ENCODE data around the gene CADM3.
A peak's percentile ranks its signal among the peaks of the same experiment; 100 is the strongest.

Gene CADM3

DNA sequence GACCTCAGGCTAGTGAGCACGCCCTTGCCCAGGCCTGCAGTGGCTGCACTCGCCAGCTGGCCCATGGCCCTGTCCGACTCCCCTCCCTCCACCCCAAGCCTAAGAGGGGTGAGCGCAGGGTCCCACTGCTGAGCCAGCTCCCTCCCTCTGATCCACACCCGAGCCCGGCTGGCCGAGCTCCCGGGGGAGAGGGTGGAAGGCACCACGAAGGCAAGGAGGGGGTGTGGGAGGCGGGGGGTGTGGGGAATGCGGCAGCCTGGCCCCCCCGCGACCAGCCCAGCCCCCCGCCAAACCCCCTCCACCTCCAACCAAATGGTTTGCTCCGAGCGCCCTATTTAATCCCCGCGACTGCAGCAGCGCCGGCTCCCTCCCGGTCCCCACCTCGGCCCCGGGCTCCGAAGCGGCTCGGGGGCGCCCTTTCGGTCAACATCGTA is at the start of gene CADM3:
TSS of gene CADM3 (plus strand) at position 362 of the 434 bp plus-strand sequence. CDS start 151 bp downstream, outside the sequence.
- DNase-seq: no peak

- DNase-seq: no peak
These were observed 49.3 kb upstream of the CADM3 start for GRCh38 chr1:159122005-159122621.

DNA sequence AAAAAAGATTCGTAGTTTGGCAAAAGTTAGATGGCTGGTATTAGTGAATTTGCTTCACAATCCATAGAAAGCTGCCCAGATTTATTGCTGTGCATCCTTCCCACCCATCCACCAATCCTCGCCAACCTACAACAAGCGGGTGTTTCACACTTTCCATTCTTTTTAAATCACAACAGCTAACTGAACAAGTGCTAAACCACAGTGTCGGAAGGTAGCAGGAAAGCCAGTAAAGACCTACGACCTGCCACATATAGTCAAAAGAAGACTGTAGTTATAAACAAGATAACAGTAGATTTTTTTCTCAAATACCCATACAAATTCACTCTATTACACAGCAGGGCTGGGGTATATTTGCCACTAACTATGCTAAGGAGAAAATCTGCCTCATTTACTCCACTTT is 47.8 kb upstream of the CADM3 start:
- DNase-seq: no peak

DNA sequence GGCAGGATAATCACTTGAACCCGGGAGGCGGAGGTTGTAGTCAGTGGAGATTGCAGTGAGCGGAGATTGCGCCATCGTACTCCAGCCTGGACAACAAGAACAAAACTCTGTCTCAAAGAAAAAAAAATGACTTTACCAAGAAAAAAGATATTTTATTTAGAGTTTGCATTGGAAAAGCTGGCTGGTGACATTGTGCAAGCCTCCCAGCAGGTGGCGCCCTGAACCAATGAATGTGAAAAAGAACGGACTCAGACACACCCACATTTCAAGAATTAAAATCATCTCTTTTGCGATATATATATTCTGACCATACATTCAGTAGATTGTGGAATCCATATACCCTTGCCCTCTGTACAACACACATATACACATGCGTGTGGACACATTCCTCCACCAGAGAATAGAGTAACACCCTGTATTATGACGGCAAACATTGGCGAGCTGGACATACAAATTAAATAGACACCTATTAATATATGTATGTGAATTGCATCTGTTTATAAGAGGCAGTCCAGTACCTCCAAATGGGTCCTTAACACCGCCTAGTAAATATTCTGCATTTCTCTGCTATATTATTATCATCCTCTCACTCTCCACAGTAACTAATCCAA is 39.0 kb upstream of the CADM3 start:
- peak; percentile 84 for DNase-seq

DNA sequence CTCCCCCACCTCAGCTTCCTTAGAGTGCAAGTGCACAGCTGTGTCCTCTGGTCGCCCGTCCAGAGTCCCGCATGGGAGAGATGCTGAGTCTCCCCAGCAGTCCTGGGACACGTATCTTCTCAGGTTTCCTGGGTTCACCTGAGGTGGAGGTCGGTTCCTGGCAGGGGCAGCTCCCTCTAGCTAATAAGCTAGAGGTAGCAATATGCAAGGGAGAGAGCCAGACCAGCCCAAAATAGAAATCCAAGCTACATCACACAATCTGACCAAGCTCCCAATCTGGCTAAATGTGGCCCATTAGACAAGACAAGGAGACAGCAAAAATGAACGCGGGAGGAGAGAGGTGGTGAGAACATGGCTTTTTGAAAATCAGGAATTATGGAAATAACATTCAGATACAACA is 30.9 kb upstream of the CADM3 start:
- DNase-seq: no peak

DNA sequence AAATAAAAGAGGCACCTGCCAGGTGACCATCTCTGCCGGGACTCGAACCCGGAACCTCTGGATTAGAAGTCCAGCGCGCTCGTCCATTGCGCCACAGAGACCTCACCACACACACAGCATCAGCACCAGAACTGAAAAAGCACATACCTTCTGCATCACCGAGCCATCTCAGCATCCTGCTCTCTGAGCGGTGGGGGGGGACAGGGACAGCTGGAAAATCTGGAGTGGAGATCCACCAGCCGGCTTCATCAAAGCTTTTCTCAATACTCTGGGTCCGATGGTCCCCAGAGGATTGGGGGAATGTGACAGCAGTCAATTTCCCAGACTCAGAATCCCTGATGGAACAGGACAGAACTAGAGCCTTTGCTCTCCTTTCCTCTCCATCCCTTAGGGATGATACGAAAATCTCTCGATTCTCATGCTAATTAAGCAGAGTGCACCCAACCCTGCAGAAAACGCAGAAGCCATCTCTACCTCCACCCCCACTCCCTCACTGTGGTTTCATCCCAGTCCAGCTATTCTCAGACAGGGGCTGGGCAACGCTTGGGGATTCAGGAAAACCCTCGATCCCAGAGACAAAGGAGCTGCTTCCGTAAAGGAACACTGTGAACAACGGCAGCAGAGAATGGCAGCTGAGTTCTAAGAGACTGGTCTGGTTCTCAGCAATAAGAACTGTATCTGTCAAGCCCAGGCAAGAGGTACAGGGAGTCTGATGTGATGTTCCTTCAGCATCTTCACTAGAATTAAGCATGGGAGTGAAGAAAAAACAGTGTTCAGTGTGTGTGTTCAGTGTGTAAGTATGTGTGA is 29.6 kb upstream of the CADM3 start:
- peak; percentile 23 for DNase-seq

GRCh38 chr1:159142391-159142663 is 29.1 kb upstream of the CADM3 start:
- DNase-seq: no peak

GRCh38 chr1:159142726-159143510 is 28.5 kb upstream of the CADM3 start:
- no peak for DNase-seq

DNA sequence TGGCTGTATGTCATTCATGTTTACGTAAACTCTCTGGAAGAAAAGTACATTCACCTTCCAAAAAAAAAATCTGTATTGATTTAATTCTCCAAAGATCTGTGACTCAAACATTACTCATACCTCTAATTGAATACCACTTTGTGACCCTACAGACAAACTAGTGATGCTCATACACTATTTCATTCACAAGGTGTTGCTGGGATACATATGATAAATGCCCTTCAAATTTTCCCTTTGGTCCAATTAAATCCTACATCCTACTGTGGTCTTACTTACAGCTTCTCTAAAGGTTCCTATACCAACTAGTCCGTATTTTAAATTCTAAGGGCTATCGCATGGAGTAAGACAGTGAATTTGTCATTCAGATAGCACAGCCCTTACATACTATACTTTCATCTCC is 26.8 kb upstream of the CADM3 start:
- DNase-seq: no peak

- no peak for DNase-seq
These were observed 24.4 kb upstream of the CADM3 start for GRCh38 chr1:159146980-159147379.

DNA sequence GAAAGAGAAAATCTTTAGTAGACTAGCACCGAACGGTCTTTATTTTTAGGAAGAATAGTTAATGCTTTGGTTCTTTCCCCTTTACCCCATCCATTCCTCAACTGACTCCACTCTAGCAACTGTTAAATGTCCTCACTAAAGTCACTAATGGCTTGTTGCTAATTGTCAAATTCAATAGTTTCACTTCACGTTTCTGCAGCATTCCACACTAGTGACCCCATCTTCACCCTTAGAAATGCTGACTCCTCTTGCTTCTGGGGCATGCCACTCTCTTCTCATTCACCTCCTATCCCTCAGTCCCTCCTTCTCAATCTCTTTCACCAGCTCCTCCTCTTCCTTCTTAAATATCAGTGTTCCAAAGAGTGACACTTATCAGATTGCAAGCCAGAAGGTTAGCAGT is 19.4 kb upstream of the CADM3 start:
- DNase-seq: no peak

GRCh38 chr1:159161001-159161718 is 10.3 kb upstream of the CADM3 start:
- DNase-seq: peak; percentile 78

DNA sequence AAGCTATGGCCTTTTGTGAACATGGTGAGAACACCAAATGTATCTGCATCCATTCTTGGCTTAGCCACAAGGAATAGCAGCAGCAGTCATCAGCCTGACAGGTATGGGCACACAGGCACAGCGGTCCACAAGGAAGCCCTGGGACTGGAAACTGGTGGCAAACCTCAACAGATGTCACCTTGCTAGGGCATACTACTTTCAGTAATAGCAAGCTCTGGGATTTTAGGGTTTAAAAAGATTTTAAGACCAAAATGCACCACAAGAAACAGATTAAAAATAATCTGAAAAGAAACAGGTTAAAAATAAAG is 9.7 kb upstream of the CADM3 start:
- DNase-seq: no peak

GRCh38 chr1:159162516-159163265 is 8.7 kb upstream of the CADM3 start:
- DNase-seq: no peak

- DNase-seq: no peak
These were observed 7.7 kb upstream of the CADM3 start for GRCh38 chr1:159163614-159164228.

DNA sequence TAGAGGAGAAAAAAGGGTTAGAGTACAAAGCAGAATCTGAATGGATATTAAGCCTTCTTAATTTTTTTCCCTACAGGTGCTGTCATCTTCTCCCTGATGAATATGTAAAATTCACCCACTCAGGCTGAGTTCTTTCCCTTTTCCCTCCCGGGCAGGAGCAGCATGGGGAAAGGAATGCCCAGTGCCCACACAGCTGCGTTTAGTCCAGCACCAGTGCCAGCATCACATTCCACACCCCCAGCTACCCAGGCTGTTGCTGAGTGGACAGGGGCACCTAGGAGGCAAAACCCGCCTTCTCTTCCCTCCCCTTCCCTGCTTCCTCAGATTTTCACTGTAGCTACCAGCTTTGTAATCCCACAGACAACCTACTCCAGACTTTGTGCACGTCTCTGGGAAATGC is 3.4 kb upstream of the CADM3 start:
- DNase-seq: no peak

GRCh38 chr1:159170639-159171038 is 776 bp upstream of the CADM3 start:
- no peak for DNase-seq

DNA sequence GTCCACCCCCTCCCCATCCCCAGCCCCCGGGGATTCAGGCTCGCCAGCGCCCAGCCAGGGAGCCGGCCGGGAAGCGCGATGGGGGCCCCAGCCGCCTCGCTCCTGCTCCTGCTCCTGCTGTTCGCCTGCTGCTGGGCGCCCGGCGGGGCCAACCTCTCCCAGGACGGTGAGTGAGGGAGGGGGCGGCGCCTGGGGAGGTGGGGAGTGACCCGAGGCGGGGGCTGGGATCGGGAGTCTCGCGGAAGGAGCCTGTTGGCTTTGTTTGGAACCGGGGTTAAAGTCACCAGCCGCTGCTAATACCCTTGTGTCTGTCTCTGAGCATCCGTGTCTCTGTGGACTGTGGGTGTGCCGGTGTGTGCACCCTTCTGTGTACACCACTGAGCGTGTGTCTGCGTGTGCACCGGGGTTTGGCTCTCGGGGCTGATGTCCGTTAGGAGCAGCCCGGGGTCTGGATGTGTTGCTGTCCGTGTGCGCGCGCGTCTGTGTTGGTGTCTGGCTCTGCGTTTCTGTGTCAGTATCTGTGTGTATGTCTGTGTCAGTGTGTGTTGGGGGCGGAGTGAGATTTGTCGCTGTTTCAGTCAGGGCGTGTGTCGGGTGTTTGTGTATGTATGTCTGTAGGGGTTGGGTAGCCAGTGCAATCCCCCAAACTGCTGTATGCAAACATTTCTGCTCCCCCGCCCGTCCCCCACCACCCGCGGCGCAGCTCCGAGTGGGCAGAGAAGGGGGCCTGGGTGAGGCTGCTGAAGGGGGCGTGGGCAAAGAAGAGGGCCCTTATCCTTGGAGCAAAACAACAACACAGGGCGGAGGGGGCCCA is 480 bp downstream of the CADM3 start:
- no peak for DNase-seq

DNA sequence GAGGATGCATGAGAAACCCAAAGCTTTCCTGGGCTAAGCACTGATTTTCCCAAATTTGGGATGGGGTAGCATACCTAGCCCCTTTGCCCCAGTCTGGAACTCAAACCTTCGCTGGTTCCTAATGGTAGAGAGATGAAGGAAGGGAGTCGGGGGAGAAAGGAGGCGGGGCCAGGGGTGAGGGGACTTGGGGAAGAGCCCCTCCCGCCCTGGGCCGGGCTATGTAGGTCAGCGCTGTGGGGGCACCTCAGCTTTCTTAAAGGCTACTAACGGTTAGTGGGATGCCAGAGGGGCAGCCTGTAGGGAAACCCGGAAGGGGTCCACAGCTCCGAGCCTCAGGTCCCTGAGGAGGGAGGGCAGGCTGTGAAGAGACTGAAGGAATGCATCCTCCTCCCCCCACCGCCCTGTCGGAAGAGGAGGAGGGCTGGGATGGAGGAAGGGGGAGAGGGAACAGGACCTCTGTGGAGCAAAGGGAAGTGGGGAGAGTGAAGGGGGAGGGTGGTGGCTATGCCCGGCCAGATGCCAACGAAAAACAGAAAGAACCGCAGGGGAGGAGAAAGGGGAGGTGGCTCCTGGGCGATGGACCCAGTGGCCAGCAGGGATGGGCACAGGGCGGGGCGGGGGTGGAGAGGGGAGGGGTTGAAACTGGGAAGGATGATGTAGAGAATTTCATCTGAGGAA is 1.3 kb downstream of the CADM3 start:
- DNase-seq: no peak

DNA sequence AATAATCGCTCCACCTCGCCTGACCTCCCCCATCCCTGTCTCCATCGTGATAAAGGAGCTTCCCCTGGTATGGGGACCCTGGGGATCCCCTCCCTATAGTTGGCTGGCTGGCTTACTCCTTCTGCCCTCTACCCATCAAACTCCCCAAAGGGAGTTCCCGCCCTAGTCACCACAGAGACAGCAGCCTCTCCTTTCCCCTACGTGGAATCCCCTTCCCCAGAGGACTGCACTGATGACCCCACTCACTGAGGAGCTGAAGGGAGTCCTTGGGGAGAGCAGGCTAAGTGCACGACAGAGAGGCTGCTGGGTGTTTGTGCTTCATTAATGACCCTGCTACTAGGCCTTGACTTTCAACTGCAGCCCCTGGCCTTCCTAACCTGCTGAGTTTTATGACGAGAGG is 1.9 kb downstream of the CADM3 start:
- no peak for DNase-seq

Data from activated CD4-positive, alpha-beta T cell treated with anti-CD3 and anti-CD28 coated beads for 48 hours (primary cell).